ENCODE data around the gene CAMK4.

Gene CAMK4

GRCh38 chr5:111469293-111469896, 245.2 kb downstream of the CAMK4 start:
- peaks cover 5% of the 10 kb centered on the region for H3K4me1 Mint-ChIP-seq
- peaks cover 11% of the 10 kb centered on the region for H3K9me3 Mint-ChIP-seq
- no peak for DNase-seq
- H3K27ac Mint-ChIP-seq = no peak overlapping the region
- H3K4me3 Mint-ChIP-seq = no peak overlapping the region
- H3K27me3 Mint-ChIP-seq (ENCODE audit: low read depth, poor library complexity) = peaks cover 3% of the 10 kb centered on the region
- no peaks in the 10 kb centered on the region for H3K36me3 Mint-ChIP-seq (ENCODE audit: low read depth)
- TF ChIP-seq CTCF (IDR thresholded peaks at IDR 0.05) = no peak

GRCh38 chr5:111469903-111470302, 245.7 kb downstream of the CAMK4 start:
- no peak for TF ChIP-seq CTCF (IDR thresholded peaks at IDR 0.05)
- H3K27me3 Mint-ChIP-seq (ENCODE audit: low read depth, poor library complexity) = peaks cover 3% of the 10 kb centered on the region
- H3K4me1 Mint-ChIP-seq = peaks cover 5% of the 10 kb centered on the region
- no peak for DNase-seq
- H3K9me3 Mint-ChIP-seq = peaks cover 9% of the 10 kb centered on the region
- no peak overlapping the region for H3K27ac Mint-ChIP-seq
- H3K4me3 Mint-ChIP-seq = no peak overlapping the region
- no peaks in the 10 kb centered on the region for H3K36me3 Mint-ChIP-seq (ENCODE audit: low read depth)

GRCh38 chr5:111472096-111472495, 247.9 kb downstream of the CAMK4 start:
- Mint-ChIP-seq H3K36me3 (ENCODE audit: low read depth) (no peaks in the 10 kb centered on the region), H3K27ac (no peak overlapping the region), H3K9me3 (peaks cover 3% of the 10 kb centered on the region)

GRCh38 chr5:111472579-111472978, 248.4 kb downstream of the CAMK4 start:
- no peak for DNase-seq
- Mint-ChIP-seq H3K4me3 (no peak overlapping the region), H3K27ac (no peak overlapping the region), H3K27me3 (ENCODE audit: low read depth, poor library complexity) (peaks cover 3% of the 10 kb centered on the region), H3K36me3 (ENCODE audit: low read depth) (no peaks in the 10 kb centered on the region), H3K9me3 (peaks cover 3% of the 10 kb centered on the region), H3K4me1 (peaks cover 5% of the 10 kb centered on the region)
- TF ChIP-seq CTCF (IDR thresholded peaks at IDR 0.05) = no peak

More at GRCh38 chr5:111472096-111472495, 247.9 kb downstream of the CAMK4 start:
- Mint-ChIP-seq H3K27me3 (ENCODE audit: low read depth, poor library complexity) (peaks cover 3% of the 10 kb centered on the region), H3K4me3 (no peak overlapping the region), H3K4me1 (peaks cover 5% of the 10 kb centered on the region)
- TF ChIP-seq CTCF (IDR thresholded peaks at IDR 0.05) = no peak
- no peak for DNase-seq

- no peak for TF ChIP-seq CTCF (IDR thresholded peaks at IDR 0.05)
- DNase-seq = no peak
- H3K4me1 Mint-ChIP-seq = peaks cover 5% of the 10 kb centered on the region
- H3K4me3 Mint-ChIP-seq = no peak overlapping the region
- no peak overlapping the region for H3K27ac Mint-ChIP-seq
- H3K36me3 Mint-ChIP-seq (ENCODE audit: low read depth) = no peaks in the 10 kb centered on the region
- peaks cover 4% of the 10 kb centered on the region for H3K27me3 Mint-ChIP-seq (ENCODE audit: low read depth, poor library complexity)
- H3K9me3 Mint-ChIP-seq = no peaks in the 10 kb centered on the region
Observed at GRCh38 chr5:111478266-111478665, 254.1 kb downstream of the CAMK4 start.

- Mint-ChIP-seq H3K4me3 (no peak overlapping the region), H3K27me3 (ENCODE audit: low read depth, poor library complexity) (peaks cover 4% of the 10 kb centered on the region), H3K27ac (no peak overlapping the region), H3K9me3 (no peaks in the 10 kb centered on the region), H3K36me3 (ENCODE audit: low read depth) (no peaks in the 10 kb centered on the region), H3K4me1 (peaks cover 5% of the 10 kb centered on the region)
- no peak for DNase-seq
- no peak for TF ChIP-seq CTCF (IDR thresholded peaks at IDR 0.05)
Observed at GRCh38 chr5:111478898-111479297, 254.7 kb downstream of the CAMK4 start.
